Vagina (tissue), 2 donors: ENCODE measurements around the gene LTBR.

Source experiments
- POLR2AphosphoS5 ChIP-seq, 2 donors: sonication (generic); formaldehyde crosslinking; IDR thresholded peaks; one replicate each; pipeline ENCODE4 v1.9.0; 2017; ENCODE audit warnings: antibody characterized with exemption in 2 of 2, mild to moderate bottlenecking in 2 of 2, low read depth in 1 of 2; ENCODE audit not compliant: insufficient read depth in 1 of 2
- TF ChIP-seq, protein P1 (sequence below), 3 experiments: fragments of 450-650 bp in 2 of 3; fragments of 200-600 bp in 1 of 3; sonication (generic) in 1 of 3; IDR thresholded peaks; one replicate each; pipeline ENCODE4 v1.5.1; 2017 to 2019; ENCODE audit warnings: antibody characterized with exemption in 3 of 3, mild to moderate bottlenecking in 2 of 3, moderate library complexity in 2 of 3

DNA sequence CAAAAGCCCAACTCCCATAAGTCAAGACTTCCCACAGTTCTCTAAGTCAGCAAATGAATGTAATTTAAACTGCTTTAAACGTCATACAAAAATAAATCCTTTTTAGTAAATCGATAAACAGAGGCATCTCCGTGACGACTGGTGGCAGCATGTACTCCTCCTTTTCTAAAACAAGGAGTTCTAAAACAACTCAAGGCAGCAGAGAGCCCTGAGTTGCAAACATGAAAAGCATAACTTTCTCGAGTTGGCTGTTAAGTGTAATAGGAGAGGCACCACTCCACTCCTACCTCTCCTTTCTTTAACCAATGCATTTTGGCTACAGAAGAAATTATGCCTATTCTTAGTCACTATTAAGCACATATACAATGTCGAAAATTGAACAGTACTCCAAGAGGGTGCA lies 22.0 kb downstream of the LTBR start:
- no peak for TF ChIP-seq POLR2AphosphoS5 (IDR thresholded peaks at IDR 0.05; ENCODE audit: insufficient read depth in 1 of 2, low read depth in 1 of 2)
- TF ChIP-seq, protein P1, sequence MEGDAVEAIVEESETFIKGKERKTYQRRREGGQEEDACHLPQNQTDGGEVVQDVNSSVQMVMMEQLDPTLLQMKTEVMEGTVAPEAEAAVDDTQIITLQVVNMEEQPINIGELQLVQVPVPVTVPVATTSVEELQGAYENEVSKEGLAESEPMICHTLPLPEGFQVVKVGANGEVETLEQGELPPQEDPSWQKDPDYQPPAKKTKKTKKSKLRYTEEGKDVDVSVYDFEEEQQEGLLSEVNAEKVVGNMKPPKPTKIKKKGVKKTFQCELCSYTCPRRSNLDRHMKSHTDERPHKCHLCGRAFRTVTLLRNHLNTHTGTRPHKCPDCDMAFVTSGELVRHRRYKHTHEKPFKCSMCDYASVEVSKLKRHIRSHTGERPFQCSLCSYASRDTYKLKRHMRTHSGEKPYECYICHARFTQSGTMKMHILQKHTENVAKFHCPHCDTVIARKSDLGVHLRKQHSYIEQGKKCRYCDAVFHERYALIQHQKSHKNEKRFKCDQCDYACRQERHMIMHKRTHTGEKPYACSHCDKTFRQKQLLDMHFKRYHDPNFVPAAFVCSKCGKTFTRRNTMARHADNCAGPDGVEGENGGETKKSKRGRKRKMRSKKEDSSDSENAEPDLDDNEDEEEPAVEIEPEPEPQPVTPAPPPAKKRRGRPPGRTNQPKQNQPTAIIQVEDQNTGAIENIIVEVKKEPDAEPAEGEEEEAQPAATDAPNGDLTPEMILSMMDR (IDR thresholded peaks at IDR 0.05), result no peak
